H1 (cell line): ENCODE results near the gene KCNQ1. TPM values are rescaled to one million over a fixed set of nuclear protein-coding genes. Genes with fewer than 3 reads are reported as not detected.

Source experiments
- CHD7 ChIP-seq: fragments of 300-600 bp; sonication (generic); IDR thresholded peaks from 2 replicates; pipeline ENCODE4 v1.7.1; 2012; ENCODE audit warnings: low read length, moderate library complexity, mild to moderate bottlenecking, inconsistent platforms; ENCODE audit not compliant: insufficient replicate concordance
- SAP30 ChIP-seq: fragments of 300-600 bp; sonication (generic); IDR thresholded peaks from 2 replicates; pipeline ENCODE4 v1.7.1; 2012; ENCODE audit warnings: low read length, moderate library complexity, mild to moderate bottlenecking, inconsistent platforms; ENCODE audit not compliant: insufficient read depth, insufficient replicate concordance
- polyA plus RNA-seq, 7 experiments: library from polyadenylated mRNA; depleted of rRNA in 3 of 7; stranded (reverse) in 5 of 7; unstranded in 2 of 7; fragments of >200 nt in 5 of 7; fragments of 200-250 nt in 2 of 7; gene quantifications; 1 replicate in 5 of 7; 2 replicates in 1 of 7; 4 replicates in 1 of 7; pipeline versions ENCODE4 v1.2.1 to v1.2.3, GENCODE V29; 2011 to 2013; ENCODE audit warnings: missing spikeins in 2 of 7, mixed read lengths in 2 of 7
- total RNA-seq: library from RNA; stranded (reverse); fragmentation: NEBNext Ultra II Directional; extraction: Animal tissue kit (Norgen Biotek cat#: 25700); gene quantifications from 2 replicates; pipeline ENCODE4 v1.2.1, GENCODE V29; 2021

Gene KCNQ1
- total and polyA plus RNA-seq, 2 of the 8 experiments (the other 6 are each of a cell fraction or from before 2014, with no cell fraction given): 1.9 to 2.0 TPM

DNA sequence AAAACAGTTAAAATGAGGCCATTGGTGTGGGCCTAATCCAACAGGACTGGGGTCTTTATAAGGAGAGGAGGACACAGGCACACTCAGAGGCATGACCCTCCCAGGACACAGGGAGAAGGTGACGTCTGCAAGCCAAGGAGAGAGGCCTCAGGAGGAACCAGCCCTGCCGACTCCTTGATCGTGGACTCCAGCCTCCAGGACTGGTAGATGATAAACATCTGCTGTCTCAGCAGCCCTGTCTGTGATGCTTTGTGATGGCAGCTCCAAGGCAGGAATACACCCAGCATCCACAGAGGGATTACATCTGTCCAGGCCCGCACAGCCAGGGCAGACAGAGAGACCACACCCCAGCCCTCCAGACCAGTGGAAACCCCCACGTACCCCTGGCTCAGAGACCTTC, 422.3 kb downstream of the KCNQ1 start (continued):
- no peak for TF ChIP-seq CHD7
- TF ChIP-seq SAP30: no peak
